HG03442 (cell line): ENCODE measurements around the gene GMCL2.

Source experiments
- ATAC-seq: cut with Tn5 transposase; IDR thresholded peaks from one replicate; pipeline ENCODE4 v1.9.1; 2021; ENCODE audit warnings: mild to moderate bottlenecking, moderate library complexity; ENCODE audit not compliant: unreplicated experiment

GMCL2 gene

GRCh38 chr5:178145965-178146820 lies 41.0 kb downstream of the GMCL2 start:
- ATAC-seq: no peak

DNA sequence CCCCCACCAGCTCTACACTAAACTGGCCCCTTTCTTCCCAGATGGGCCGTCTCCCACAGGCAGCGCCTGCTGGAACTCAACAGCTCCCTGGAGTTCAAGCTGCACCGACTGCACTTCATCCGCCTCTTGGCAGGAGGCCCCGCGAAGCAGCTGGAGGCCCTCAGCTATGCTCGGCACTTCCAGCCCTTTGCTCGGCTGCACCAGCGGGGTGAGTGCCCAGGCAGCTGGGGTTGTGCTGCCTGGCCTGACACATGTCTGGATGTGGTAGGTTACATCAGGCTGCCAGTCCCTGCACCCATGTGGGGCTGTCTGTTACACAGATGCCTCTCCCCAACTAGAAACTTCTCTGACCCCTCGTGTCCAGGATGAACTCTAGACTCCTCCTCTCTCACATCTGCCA lies 43.3 kb downstream of the GMCL2 start:
- no peak for ATAC-seq

DNA sequence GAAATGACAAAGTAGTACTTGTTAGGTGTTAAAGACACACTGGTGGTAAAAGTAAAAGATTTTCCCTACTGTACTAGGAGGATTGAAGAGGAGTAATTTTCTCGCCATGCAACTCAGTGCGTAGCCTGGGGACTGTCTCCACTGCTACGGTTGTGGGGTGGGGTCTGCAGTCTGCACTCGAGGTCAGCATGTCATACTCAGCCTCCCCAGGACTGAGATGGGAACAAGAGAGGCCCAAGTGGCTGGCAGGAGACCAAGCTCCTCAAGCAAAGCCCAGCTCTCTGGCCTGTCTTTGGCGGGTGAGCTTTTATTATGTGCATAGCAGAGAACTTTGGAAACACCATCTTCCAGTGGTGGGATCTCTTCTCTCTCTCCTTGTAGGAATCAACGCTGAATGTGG lies 43.9 kb downstream of the GMCL2 start:
- ATAC-seq: no peak

DNA sequence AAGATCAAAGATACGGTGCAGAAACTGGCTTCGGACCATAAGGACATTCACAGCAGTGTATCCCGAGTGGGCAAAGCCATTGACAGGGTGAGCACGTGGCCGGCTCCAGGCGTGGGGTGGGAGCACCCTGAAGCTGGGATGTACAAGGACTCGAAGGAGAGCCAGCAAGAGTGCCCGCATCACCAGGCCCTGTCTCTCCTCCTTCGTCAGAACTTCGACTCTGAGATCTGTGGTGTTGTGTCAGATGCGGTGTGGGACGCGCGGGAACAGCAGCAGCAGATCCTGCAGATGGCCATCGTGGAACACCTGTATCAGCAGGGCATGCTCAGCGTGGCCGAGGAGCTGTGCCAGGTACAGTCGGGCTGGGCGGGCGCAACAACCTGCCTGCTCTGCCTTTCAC lies 44.5 kb downstream of the GMCL2 start:
- ATAC-seq: no peak

- ATAC-seq: no peak
Observed at GRCh38 chr5:178141550-178141949, 45.6 kb downstream of the GMCL2 start.

DNA sequence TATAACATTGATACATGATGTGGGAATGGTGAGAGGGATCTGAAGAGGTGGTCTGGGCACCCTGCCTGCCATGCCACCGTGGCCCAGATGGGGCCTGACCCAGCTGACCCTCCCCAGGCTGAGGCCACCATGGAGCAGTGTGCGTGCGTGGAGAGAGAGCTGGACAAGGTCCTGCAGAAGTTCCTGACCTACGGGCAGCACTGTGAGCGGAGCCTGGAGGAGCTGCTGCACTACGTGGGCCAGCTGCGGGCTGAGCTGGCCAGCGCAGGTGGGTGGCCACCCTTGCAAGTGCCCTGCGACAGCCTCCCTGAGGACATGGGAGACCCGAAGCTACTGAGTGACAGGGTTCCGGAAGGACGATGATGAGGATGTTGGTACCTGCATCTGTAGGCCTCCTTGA lies 49.2 kb downstream of the GMCL2 start:
- ATAC-seq: no peak

DNA sequence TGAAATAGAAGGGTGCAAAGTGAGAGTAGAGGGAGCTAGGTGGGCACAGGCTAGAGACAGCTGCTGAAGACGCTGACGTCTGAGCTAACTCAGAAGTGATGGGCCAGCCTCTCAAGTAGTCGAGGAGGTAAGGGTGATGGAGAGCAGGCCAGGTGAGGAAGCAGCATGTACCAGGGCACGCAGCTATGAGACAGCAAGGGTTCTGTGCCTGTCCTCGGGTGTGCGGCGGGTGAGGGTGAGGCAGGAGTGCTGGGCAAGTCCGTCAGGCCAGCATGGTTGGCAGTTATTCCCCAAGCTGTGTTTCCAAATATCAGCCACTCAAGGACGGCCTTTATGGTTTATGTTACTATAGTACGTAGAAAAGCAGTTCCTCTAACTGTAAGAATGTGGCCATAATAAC lies 50.2 kb downstream of the GMCL2 start:
- ATAC-seq: no peak
